ENCODE measurements around the gene ACAP2. TPM values are rescaled to one million over a fixed set of nuclear protein-coding genes. Genes with fewer than 3 reads are reported as not detected.

The ACAP2 gene
- total and polyA plus RNA-seq, 2 experiments from 2014 or later, result 45.6 to 104 TPM

DNA sequence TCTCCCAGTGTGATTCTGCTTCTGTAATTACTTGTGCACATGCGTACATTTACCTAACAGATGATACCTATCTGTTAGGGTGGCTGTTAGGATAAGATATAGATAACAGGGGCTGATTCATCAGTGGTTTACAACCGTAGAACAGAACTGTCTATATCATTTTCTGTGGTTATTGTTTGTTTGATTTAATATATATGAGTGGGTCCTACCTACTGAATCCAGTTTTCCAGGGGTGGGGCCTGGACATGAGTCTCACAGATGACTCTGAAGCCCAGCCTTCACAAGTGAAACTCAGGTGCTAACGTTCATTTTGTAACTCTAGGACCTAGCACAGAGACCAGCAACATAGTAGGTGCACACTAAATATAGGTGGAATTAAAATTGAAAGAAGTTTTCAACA lies 10.4 kb upstream of the ACAP2 start (continued):
- TF ChIP-seq, protein P1, sequence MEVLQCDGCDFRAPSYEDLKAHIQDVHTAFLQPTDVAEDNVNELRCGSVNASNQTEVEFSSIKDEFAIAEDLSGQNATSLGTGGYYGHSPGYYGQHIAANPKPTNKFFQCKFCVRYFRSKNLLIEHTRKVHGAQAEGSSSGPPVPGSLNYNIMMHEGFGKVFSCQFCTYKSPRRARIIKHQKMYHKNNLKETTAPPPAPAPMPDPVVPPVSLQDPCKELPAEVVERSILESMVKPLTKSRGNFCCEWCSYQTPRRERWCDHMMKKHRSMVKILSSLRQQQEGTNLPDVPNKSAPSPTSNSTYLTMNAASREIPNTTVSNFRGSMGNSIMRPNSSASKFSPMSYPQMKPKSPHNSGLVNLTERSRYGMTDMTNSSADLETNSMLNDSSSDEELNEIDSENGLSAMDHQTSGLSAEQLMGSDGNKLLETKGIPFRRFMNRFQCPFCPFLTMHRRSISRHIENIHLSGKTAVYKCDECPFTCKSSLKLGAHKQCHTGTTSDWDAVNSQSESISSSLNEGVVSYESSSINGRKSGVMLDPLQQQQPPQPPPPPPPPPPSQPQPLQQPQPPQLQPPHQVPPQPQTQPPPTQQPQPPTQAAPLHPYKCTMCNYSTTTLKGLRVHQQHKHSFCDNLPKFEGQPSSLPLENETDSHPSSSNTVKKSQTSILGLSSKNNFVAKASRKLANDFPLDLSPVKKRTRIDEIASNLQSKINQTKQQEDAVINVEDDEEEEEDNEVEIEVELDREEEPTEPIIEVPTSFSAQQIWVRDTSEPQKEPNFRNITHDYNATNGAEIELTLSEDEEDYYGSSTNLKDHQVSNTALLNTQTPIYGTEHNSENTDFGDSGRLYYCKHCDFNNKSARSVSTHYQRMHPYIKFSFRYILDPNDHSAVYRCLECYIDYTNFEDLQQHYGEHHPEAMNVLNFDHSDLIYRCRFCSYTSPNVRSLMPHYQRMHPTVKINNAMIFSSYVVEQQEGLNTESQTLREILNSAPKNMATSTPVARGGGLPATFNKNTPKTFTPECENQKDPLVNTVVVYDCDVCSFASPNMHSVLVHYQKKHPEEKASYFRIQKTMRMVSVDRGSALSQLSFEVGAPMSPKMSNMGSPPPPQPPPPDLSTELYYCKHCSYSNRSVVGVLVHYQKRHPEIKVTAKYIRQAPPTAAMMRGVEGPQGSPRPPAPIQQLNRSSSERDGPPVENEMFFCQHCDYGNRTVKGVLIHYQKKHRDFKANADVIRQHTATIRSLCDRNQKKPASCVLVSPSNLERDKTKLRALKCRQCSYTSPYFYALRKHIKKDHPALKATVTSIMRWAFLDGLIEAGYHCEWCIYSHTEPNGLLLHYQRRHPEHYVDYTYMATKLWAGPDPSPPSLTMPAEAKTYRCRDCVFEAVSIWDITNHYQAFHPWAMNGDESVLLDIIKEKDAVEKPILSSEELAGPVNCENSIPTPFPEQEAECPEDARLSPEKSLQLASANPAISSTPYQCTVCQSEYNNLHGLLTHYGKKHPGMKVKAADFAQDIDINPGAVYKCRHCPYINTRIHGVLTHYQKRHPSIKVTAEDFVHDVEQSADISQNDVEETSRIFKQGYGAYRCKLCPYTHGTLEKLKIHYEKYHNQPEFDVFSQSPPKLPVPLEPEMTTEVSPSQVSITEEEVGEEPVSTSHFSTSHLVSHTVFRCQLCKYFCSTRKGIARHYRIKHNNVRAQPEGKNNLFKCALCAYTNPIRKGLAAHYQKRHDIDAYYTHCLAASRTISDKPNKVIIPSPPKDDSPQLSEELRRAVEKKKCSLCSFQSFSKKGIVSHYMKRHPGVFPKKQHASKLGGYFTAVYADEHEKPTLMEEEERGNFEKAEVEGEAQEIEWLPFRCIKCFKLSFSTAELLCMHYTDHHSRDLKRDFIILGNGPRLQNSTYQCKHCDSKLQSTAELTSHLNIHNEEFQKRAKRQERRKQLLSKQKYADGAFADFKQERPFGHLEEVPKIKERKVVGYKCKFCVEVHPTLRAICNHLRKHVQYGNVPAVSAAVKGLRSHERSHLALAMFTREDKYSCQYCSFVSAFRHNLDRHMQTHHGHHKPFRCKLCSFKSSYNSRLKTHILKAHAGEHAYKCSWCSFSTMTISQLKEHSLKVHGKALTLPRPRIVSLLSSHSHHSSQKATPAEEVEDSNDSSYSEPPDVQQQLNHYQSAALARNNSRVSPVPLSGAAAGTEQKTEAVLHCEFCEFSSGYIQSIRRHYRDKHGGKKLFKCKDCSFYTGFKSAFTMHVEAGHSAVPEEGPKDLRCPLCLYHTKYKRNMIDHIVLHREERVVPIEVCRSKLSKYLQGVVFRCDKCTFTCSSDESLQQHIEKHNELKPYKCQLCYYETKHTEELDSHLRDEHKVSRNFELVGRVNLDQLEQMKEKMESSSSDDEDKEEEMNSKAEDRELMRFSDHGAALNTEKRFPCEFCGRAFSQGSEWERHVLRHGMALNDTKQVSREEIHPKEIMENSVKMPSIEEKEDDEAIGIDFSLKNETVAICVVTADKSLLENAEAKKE (CRISPR knock-in tag; IDR thresholded peaks at IDR 0.05), result no peak
- no peak for TF ChIP-seq ZNF331 (CRISPR knock-in tag; IDR thresholded peaks at IDR 0.05; ENCODE audit: low read depth)
- no peak for TF ChIP-seq CREB1 (CRISPR knock-in tag; IDR thresholded peaks at IDR 0.05; ENCODE audit: low read depth)
- TF ChIP-seq JUNB (IDR thresholded peaks at IDR 0.05; ENCODE audit: unreplicated experiment), result no peak
- TF ChIP-seq ZNF114 (CRISPR knock-in tag; IDR thresholded peaks at IDR 0.05), result no peak
- no peak for TF ChIP-seq NANOG (IDR thresholded peaks at IDR 0.05; ENCODE audit: borderline replicate concordance)
- TF ChIP-seq POLR2AphosphoS5 (IDR thresholded peaks at IDR 0.05; ENCODE audit: low read depth), result no peak
- TF ChIP-seq, protein P2, sequence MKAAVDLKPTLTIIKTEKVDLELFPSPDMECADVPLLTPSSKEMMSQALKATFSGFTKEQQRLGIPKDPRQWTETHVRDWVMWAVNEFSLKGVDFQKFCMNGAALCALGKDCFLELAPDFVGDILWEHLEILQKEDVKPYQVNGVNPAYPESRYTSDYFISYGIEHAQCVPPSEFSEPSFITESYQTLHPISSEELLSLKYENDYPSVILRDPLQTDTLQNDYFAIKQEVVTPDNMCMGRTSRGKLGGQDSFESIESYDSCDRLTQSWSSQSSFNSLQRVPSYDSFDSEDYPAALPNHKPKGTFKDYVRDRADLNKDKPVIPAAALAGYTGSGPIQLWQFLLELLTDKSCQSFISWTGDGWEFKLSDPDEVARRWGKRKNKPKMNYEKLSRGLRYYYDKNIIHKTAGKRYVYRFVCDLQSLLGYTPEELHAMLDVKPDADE (IDR thresholded peaks at IDR 0.05), result no peak
- TF ChIP-seq EZH2 (IDR thresholded peaks at IDR 0.05; ENCODE audit: low read depth, unreplicated experiment), result no peak
